Measurements from ENCODE around the gene DDX25. TPM values are rescaled to one million over a fixed set of nuclear protein-coding genes. Genes with fewer than 3 reads are reported as not detected.

Gene DDX25
- total and polyA plus RNA-seq, 9 of the 15 experiments (the other 6 are each of a cell fraction or from before 2014, with no cell fraction given) = not detected

DNA sequence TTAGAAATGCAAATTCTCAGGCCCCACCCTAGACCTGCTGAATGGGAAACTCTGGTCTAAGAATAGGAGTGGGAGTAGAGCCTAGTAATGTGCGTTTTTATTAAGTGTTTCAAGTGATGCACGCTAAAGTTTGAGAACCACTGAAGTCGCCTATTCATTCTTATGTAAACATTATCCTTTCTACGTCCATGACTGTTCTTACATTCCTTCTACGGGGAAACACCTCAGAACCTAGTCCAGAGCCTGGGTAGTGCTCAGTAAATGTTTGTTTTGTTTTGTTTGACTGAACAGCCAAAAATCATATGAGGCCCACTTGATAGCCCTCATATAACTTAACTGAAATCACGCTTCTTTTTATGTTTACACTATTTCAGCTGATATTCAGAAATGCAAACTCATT, 71.3 kb downstream of the DDX25 start:
- peaks cover 11 to 17% of the 10 kb centered on the region in 2 experiments; a peak in 4 of 5 replicates for H3K27me3 ChIP-seq (ENCODE audit: control insufficient read depth in 2 of 2, insufficient read depth in 2 of 2, low read length in 2 of 2)
- ChIA-PET POLR2A (no interaction called here), CTCF (ENCODE audit: low intra/inter-chr PET ratio) (no interaction called here)
- no peaks in the 10 kb centered on the region for H3K36me3 ChIP-seq (ENCODE audit: control insufficient read depth, insufficient read depth, low read length)
- no TSS peak for BruUV-seq (replicated peaks)
- intact Hi-C loops (cut with micrococcal nuclease) (no loop called here), in situ Hi-C loops (cut with MboI) (no loop called here)
- H2AFZ ChIP-seq (ENCODE audit: low read depth, low read length) = no peak overlapping the region
- no peaks in the 10 kb centered on the region for H4K20me1 ChIP-seq (replicated peaks; ENCODE audit: control insufficient read depth, insufficient read depth, low read length)
- WGBS (ENCODE audit: insufficient coverage, low coverage, missing lambda C conversion rate) = 3% methylated on average over 6 of the region's 6 CpGs
- no peaks in the 10 kb centered on the region for H3K9me1 ChIP-seq (ENCODE audit: control insufficient read depth, insufficient read depth, low read length)
- no peak overlapping the region for H3K4me2 ChIP-seq (ENCODE audit: insufficient read depth, low read length)
- no peaks in the 10 kb centered on the region for H3K9me3 ChIP-seq (replicated peaks; ENCODE audit: control insufficient read depth, insufficient read depth, low read depth, low read length)
- no peaks in the 10 kb centered on the region; a peak in 1 of 5 replicates for H3K4me1 ChIP-seq (replicated peaks in 1 of 2; ENCODE audit: control insufficient read depth in 2 of 2, insufficient read depth in 2 of 2, low read length in 2 of 2)
- no peak overlapping the region for H3K4me3 ChIP-seq
- no peaks in the 10 kb centered on the region for H3K79me2 ChIP-seq (ENCODE audit: control insufficient read depth, insufficient read depth, low read length)
- TF ChIP-seq L3MBTL2 (IDR thresholded peaks at IDR 0.05) (no peak), HNRNPK (IDR thresholded peaks at IDR 0.05; ENCODE audit: low read depth, low read length, poor library complexity, severe bottlenecking) (no peak), SNIP1 (IDR thresholded peaks at IDR 0.05; ENCODE audit: low read depth) (no peak), ZNF780A (CRISPR knock-in tag; IDR thresholded peaks at IDR 0.05) (no peak), ZNF589 (CRISPR knock-in tag; IDR thresholded peaks at IDR 0.05; ENCODE audit: low read depth) (no peak), SNRNP70 (optimal IDR thresholded peaks at IDR 0.05; ENCODE audit: low read depth, low read length) (no peak)
- TF ChIP-seq, protein P1, sequence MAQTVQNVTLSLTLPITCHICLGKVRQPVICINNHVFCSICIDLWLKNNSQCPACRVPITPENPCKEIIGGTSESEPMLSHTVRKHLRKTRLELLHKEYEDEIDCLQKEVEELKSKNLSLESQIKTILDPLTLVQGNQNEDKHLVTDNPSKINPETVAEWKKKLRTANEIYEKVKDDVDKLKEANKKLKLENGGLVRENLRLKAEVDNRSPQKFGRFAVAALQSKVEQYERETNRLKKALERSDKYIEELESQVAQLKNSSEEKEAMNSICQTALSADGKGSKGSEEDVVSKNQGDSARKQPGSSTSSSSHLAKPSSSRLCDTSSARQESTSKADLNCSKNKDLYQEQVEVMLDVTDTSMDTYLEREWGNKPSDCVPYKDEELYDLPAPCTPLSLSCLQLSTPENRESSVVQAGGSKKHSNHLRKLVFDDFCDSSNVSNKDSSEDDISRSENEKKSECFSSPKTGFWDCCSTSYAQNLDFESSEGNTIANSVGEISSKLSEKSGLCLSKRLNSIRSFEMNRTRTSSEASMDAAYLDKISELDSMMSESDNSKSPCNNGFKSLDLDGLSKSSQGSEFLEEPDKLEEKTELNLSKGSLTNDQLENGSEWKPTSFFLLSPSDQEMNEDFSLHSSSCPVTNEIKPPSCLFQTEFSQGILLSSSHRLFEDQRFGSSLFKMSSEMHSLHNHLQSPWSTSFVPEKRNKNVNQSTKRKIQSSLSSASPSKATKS (CRISPR knock-in tag; IDR thresholded peaks at IDR 0.05) = no peak
- TF ChIP-seq, protein P2, sequence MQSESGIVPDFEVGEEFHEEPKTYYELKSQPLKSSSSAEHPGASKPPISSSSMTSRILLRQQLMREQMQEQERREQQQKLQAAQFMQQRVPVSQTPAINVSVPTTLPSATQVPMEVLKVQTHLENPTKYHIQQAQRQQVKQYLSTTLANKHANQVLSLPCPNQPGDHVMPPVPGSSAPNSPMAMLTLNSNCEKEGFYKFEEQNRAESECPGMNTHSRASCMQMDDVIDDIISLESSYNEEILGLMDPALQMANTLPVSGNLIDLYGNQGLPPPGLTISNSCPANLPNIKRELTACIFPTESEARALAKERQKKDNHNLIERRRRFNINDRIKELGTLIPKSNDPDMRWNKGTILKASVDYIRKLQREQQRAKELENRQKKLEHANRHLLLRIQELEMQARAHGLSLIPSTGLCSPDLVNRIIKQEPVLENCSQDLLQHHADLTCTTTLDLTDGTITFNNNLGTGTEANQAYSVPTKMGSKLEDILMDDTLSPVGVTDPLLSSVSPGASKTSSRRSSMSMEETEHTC (IDR thresholded peaks at IDR 0.05) = no peak
- TF ChIP-seq, protein P3, sequence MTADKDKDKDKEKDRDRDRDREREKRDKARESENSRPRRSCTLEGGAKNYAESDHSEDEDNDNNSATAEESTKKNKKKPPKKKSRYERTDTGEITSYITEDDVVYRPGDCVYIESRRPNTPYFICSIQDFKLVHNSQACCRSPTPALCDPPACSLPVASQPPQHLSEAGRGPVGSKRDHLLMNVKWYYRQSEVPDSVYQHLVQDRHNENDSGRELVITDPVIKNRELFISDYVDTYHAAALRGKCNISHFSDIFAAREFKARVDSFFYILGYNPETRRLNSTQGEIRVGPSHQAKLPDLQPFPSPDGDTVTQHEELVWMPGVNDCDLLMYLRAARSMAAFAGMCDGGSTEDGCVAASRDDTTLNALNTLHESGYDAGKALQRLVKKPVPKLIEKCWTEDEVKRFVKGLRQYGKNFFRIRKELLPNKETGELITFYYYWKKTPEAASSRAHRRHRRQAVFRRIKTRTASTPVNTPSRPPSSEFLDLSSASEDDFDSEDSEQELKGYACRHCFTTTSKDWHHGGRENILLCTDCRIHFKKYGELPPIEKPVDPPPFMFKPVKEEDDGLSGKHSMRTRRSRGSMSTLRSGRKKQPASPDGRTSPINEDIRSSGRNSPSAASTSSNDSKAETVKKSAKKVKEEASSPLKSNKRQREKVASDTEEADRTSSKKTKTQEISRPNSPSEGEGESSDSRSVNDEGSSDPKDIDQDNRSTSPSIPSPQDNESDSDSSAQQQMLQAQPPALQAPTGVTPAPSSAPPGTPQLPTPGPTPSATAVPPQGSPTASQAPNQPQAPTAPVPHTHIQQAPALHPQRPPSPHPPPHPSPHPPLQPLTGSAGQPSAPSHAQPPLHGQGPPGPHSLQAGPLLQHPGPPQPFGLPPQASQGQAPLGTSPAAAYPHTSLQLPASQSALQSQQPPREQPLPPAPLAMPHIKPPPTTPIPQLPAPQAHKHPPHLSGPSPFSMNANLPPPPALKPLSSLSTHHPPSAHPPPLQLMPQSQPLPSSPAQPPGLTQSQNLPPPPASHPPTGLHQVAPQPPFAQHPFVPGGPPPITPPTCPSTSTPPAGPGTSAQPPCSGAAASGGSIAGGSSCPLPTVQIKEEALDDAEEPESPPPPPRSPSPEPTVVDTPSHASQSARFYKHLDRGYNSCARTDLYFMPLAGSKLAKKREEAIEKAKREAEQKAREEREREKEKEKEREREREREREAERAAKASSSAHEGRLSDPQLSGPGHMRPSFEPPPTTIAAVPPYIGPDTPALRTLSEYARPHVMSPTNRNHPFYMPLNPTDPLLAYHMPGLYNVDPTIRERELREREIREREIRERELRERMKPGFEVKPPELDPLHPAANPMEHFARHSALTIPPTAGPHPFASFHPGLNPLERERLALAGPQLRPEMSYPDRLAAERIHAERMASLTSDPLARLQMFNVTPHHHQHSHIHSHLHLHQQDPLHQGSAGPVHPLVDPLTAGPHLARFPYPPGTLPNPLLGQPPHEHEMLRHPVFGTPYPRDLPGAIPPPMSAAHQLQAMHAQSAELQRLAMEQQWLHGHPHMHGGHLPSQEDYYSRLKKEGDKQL (CRISPR knock-in tag; IDR thresholded peaks at IDR 0.05; ENCODE audit: borderline replicate concordance) = no peak
- TF ChIP-seq, protein P4, sequence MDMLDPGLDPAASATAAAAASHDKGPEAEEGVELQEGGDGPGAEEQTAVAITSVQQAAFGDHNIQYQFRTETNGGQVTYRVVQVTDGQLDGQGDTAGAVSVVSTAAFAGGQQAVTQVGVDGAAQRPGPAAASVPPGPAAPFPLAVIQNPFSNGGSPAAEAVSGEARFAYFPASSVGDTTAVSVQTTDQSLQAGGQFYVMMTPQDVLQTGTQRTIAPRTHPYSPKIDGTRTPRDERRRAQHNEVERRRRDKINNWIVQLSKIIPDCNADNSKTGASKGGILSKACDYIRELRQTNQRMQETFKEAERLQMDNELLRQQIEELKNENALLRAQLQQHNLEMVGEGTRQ (CRISPR knock-in tag; IDR thresholded peaks at IDR 0.05) = no peak
- TF ChIP-seq, protein P5, sequence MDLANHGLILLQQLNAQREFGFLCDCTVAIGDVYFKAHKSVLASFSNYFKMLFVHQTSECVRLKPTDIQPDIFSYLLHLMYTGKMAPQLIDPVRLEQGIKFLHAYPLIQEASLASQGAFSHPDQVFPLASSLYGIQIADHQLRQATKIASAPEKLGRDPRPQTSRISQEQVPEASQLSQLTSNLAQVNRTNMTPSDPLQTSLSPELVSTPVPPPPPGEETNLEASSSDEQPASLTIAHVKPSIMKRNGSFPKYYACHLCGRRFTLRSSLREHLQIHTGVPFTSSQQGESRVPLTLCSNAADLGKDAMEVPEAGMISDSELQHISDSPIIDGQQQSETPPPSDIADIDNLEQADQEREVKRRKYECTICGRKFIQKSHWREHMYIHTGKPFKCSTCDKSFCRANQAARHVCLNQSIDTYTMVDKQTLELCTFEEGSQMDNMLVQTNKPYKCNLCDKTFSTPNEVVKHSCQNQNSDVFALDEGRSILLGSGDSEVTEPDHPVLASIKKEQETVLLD (IDR thresholded peaks at IDR 0.05) = no peak
- no peak for FAIRE-seq
- H3K9ac ChIP-seq (ENCODE audit: insufficient read depth in 1 of 2, low read depth in 2 of 2, low read length in 2 of 2) = no peak overlapping the region
- no peak for ATAC-seq
- H3K27ac ChIP-seq (ENCODE audit: extremely low read depth, low read depth, low read length) = no peak overlapping the region
- DNase-seq (ENCODE audit: extremely low read depth in 1 of 4, low spot score in 3 of 4) = no peak

Data from K562 (cell line).